A204.1 (cell line): ENCODE measurements around the gene EZH1.

ENCODE experiments used
- FAIRE-seq: peaks from 2 replicates; lab custom pipeline; 2012; peaks lifted over from hg19 to GRCh38; lab: Jason Lieb, UNC

Gene EZH1

GRCh38 chr17:42681976-42682721 lies 62.7 kb downstream of the EZH1 start, which contains the start of gene CNTNAP1:
TSS of gene CNTNAP1 (plus strand) at chr17:42682531. CDS start at chr17:42682830, 299 bp downstream.
- FAIRE-seq: no peak

- FAIRE-seq: no peak
Observed at GRCh38 chr17:42680331-42680808, 64.5 kb downstream of the EZH1 start.

- FAIRE-seq: no peak
Observed at GRCh38 chr17:42679492-42680330, 65.1 kb downstream of the EZH1 start.

- FAIRE-seq: no peak
Observed at GRCh38 chr17:42678951-42679491, 65.8 kb downstream of the EZH1 start.

GRCh38 chr17:42677921-42678781 lies 66.7 kb downstream of the EZH1 start:
- FAIRE-seq: no peak

- peak; percentile 98 for FAIRE-seq
Observed at GRCh38 chr17:42677012-42677857, 67.6 kb downstream of the EZH1 start.

GRCh38 chr17:42676424-42677011 lies 68.3 kb downstream of the EZH1 start, which contains the start of gene PLEKHH3:
TSS of gene PLEKHH3 (minus strand) at chr17:42676994. CDS start at chr17:42676563, 431 bp downstream.
- FAIRE-seq: no peak

GRCh38 chr17:42675965-42676423 lies 68.8 kb downstream of the EZH1 start:
- FAIRE-seq: no peak

- no peak for FAIRE-seq
Observed at GRCh38 chr17:42675348-42675964, 69.4 kb downstream of the EZH1 start.

- FAIRE-seq: no peak
Observed at GRCh38 chr17:42674755-42675347, 70.0 kb downstream of the EZH1 start.

GRCh38 chr17:42673885-42674754 lies 70.7 kb downstream of the EZH1 start:
- FAIRE-seq: no peak

- FAIRE-seq: no peak
Observed at GRCh38 chr17:42673266-42673884, 71.5 kb downstream of the EZH1 start.

- no peak for FAIRE-seq
Observed at GRCh38 chr17:42672038-42672437, 72.8 kb downstream of the EZH1 start.

- FAIRE-seq: no peak
Observed at GRCh38 chr17:42670789-42671657, 73.8 kb downstream of the EZH1 start.

- FAIRE-seq: no peak
Observed at GRCh38 chr17:42669977-42670788, 74.7 kb downstream of the EZH1 start.

GRCh38 chr17:42669705-42669976 lies 75.2 kb downstream of the EZH1 start:
- FAIRE-seq: no peak
